Testis (tissue), 3 donors: ENCODE data around the gene WDR75. TPM values are rescaled to one million over a fixed set of nuclear protein-coding genes. Genes with fewer than 3 reads are reported as not detected.
A peak's percentile ranks its signal among the peaks of the same experiment; 100 is the strongest.
"Not testable (repeated sequence)": the region's sequence is repeated elsewhere in the genome, so short reads cannot be mapped to it uniquely, and the experiment has no call there.

Source experiments
- DNase-seq: peaks from one replicate; pipeline ENCODE4 v3.0.0-alpha.2; 2019
- H3K27ac ChIP-seq, 2 donors: fragments of 200-600 bp; sonication (generic); one replicate each; pipeline ENCODE4 v1.5.1; 2019
- H3K27me3 ChIP-seq: fragments of 200-600 bp; sonication (generic); one replicate; pipeline ENCODE4 v1.5.1; 2019
- H3K36me3 ChIP-seq: fragments of 200-600 bp; sonication (generic); one replicate; pipeline ENCODE4 v1.5.1; 2017; ENCODE audit warnings: low read depth; ENCODE audit errors: missing control alignments
- H3K4me1 ChIP-seq: fragments of 200-600 bp; sonication (generic); one replicate; pipeline ENCODE4 v1.5.1; 2019
- H3K4me3 ChIP-seq, 2 donors: fragments of 200-600 bp; sonication (generic); one replicate each; pipeline ENCODE4 v1.5.1; 2017 to 2019
- H3K9me3 ChIP-seq: fragments of 200-600 bp; sonication (generic); one replicate; pipeline ENCODE4 v1.5.1; 2017
- CTCF ChIP-seq, 3 experiments: fragments of 450-650 bp in 2 of 3; fragments of 200-600 bp in 1 of 3; sonication (generic) in 1 of 3; IDR thresholded peaks; one replicate each; pipeline ENCODE4 v1.5.1; 2016 to 2019; ENCODE audit warnings: antibody characterized with exemption in 3 of 3, mild to moderate bottlenecking in 2 of 3, moderate library complexity in 1 of 3
- POLR2A ChIP-seq: fragments of 450-650 bp; IDR thresholded peaks from one replicate; pipeline ENCODE4 v1.6.1; 2017; ENCODE audit warnings: antibody characterized with exemption, mild to moderate bottlenecking, moderate library complexity
- WGBS, 2 donors: methylation state at CpG; one replicate each; pipeline ENCODE4 v1.1.5; 2018; 5-methylcytosine and 5-hydroxymethylcytosine counted together
- intact Hi-C: fragments of 100-400 bp; cut with DNase I; formaldehyde crosslinking; loops from one replicate; pipeline ENCODE4 v1.15.1; 2023; ENCODE audit warnings: low total_unique reads
- polyA plus RNA-seq: library from polyadenylated mRNA; stranded (reverse); fragments of 350-450 nt; fragmentation: Illumina TruSeq; extraction: RNeasy Lipid Tissue Mini Kit (QIAGEN cat#74804); gene quantifications from one replicate; pipeline ENCODE4 v1.2.3, GENCODE V29; 2014; ENCODE audit warnings: low read depth, low replicate concordance; ENCODE audit not compliant: insufficient read depth
- total RNA-seq, 2 donors: library from RNA; depleted of rRNA; stranded (reverse); fragments of >200 nt; gene quantifications; one replicate each; pipeline ENCODE4 v1.2.3, GENCODE V29; 2016

The WDR75 gene
- total and polyA plus RNA-seq, 3 donors from 2014 or later = 21.5 to 38.1 (median 35.0) TPM

GRCh38 chr2:189466656-189467055, 25.4 kb downstream of the WDR75 start:
- H3K27me3 ChIP-seq = no peaks in the 10 kb centered on the region
- no peaks in the 10 kb centered on the region for H3K9me3 ChIP-seq
- H3K36me3 ChIP-seq = peaks cover 3% of the 10 kb centered on the region
- H3K27ac ChIP-seq = no peak overlapping the region
- H3K4me1 ChIP-seq = peaks cover 18% of the 10 kb centered on the region
- intact Hi-C loops = no loop called here
- TF ChIP-seq POLR2A = no peak
- TF ChIP-seq CTCF (IDR thresholded peaks at IDR 0.05) = peak; percentile 50 to 53 (median 52)
- H3K4me3 ChIP-seq = no peak overlapping the region
- no peak for DNase-seq

GRCh38 chr2:189467160-189467559, 25.9 kb downstream of the WDR75 start:
- TF ChIP-seq CTCF (IDR thresholded peaks at IDR 0.05) (no peak), POLR2A (no peak)
- Histone ChIP-seq H3K9me3 (no peaks in the 10 kb centered on the region), H3K36me3 (peaks cover 3% of the 10 kb centered on the region), H3K4me1 (peaks cover 18% of the 10 kb centered on the region), H3K4me3 (no peak overlapping the region), H3K27me3 (no peaks in the 10 kb centered on the region), H3K27ac (no peak overlapping the region)
- intact Hi-C loops = no loop called here
- DNase-seq = no peak
- WGBS, 2 donors = 88 to 90% methylated on average over 1 of the region's 1 CpG

GRCh38 chr2:189467593-189467992, 26.3 kb downstream of the WDR75 start:
- Histone ChIP-seq H3K4me1 (peaks cover 18% of the 10 kb centered on the region), H3K4me3 (no peak overlapping the region), H3K27ac (no peak overlapping the region), H3K9me3 (no peaks in the 10 kb centered on the region), H3K27me3 (no peaks in the 10 kb centered on the region), H3K36me3 (peaks cover 3% of the 10 kb centered on the region)
- TF ChIP-seq CTCF (IDR thresholded peaks at IDR 0.05) (no peak), POLR2A (no peak)
- WGBS, 2 donors = 87 to 91% methylated on average over 4 of the region's 4 CpGs
- DNase-seq = no peak
- intact Hi-C loops = no loop called here

- H3K4me3 ChIP-seq = no peak overlapping the region
- intact Hi-C loops = no loop called here
- no peak for DNase-seq
- H3K27me3 ChIP-seq = no peaks in the 10 kb centered on the region
- no peaks in the 10 kb centered on the region for H3K36me3 ChIP-seq
- H3K27ac ChIP-seq = no peak overlapping the region
- H3K4me1 ChIP-seq = no peaks in the 10 kb centered on the region
- WGBS, 2 donors = 87 to 88% methylated on average over 4 of the region's 4 CpGs
- TF ChIP-seq POLR2A (no peak), CTCF (IDR thresholded peaks at IDR 0.05) (no peak)
- H3K9me3 ChIP-seq = no peaks in the 10 kb centered on the region
These were observed 33.3 kb downstream of the WDR75 start for GRCh38 chr2:189474526-189474925.

GRCh38 chr2:189477756-189478155, 36.5 kb downstream of the WDR75 start:
- H3K4me1 ChIP-seq = no peaks in the 10 kb centered on the region
- 100% methylated on average over 1 of the region's 1 CpG; no CpG with 5 or more reads in 1 of the 2 donors for WGBS, 2 donors
- H3K27me3 ChIP-seq = no peaks in the 10 kb centered on the region
- TF ChIP-seq POLR2A (no peak), CTCF (IDR thresholded peaks at IDR 0.05) (no peak)
- no peak overlapping the region for H3K27ac ChIP-seq
- intact Hi-C loops = no loop called here
- no peaks in the 10 kb centered on the region for H3K36me3 ChIP-seq
- no peaks in the 10 kb centered on the region for H3K9me3 ChIP-seq
- no peak overlapping the region for H3K4me3 ChIP-seq
- no peak for DNase-seq

GRCh38 chr2:189478289-189478688, 37.0 kb downstream of the WDR75 start:
- H3K9me3 ChIP-seq, H3K27me3 ChIP-seq, H3K4me3 ChIP-seq, intact Hi-C loops, H3K27ac ChIP-seq, DNase-seq, H3K36me3 ChIP-seq, H3K4me1 ChIP-seq: not testable (repeated sequence)
- WGBS, 2 donors = 94% methylated on average over 5 of the region's 5 CpGs
